Measurements from ENCODE around the gene UTS2B.

Gene UTS2B, protein sequence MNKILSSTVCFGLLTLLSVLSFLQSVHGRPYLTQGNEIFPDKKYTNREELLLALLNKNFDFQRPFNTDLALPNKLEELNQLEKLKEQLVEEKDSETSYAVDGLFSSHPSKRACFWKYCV

GRCh38 chr3:191329654-191330529 is at the start of gene UTS2B:
TSS of gene UTS2B (minus strand) at chr3:191330526. CDS start at chr3:191282189, 48,337 bp downstream.
- Histone ChIP-seq H3K27me3 (ENCODE audit: insufficient read depth, low read depth, severe bottlenecking) (no peaks in the 10 kb centered on the region), H3K9me3 (ENCODE audit: severe bottlenecking) (no peaks in the 10 kb centered on the region), H3K27ac (peak within 1 kb of the TSS; percentile 96), H3K36me3 (no peaks in the 10 kb centered on the region; the same call in 1 of the 2 replicates), H3K4me3 (ENCODE audit: low read depth, low read length) (peak within 1 kb of the TSS; percentile 58)
- DNase-seq: peak; percentile 39
- TF ChIP-seq, protein P1, sequence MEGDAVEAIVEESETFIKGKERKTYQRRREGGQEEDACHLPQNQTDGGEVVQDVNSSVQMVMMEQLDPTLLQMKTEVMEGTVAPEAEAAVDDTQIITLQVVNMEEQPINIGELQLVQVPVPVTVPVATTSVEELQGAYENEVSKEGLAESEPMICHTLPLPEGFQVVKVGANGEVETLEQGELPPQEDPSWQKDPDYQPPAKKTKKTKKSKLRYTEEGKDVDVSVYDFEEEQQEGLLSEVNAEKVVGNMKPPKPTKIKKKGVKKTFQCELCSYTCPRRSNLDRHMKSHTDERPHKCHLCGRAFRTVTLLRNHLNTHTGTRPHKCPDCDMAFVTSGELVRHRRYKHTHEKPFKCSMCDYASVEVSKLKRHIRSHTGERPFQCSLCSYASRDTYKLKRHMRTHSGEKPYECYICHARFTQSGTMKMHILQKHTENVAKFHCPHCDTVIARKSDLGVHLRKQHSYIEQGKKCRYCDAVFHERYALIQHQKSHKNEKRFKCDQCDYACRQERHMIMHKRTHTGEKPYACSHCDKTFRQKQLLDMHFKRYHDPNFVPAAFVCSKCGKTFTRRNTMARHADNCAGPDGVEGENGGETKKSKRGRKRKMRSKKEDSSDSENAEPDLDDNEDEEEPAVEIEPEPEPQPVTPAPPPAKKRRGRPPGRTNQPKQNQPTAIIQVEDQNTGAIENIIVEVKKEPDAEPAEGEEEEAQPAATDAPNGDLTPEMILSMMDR (IDR thresholded peaks at IDR 0.05; ENCODE audit: low read depth, low read length): no peak

GRCh38 chr3:191380001-191380400 is 49.7 kb upstream of the UTS2B start:
- no peak overlapping the region for H3K4me3 ChIP-seq (ENCODE audit: low read depth, low read length)
- H3K36me3 ChIP-seq: peaks cover 2% of the 10 kb centered on the region; the same call in 1 of the 2 replicates
- TF ChIP-seq, protein P1 (IDR thresholded peaks at IDR 0.05; ENCODE audit: low read depth, low read length): no peak
- H3K27ac ChIP-seq: no peak overlapping the region
- no peaks in the 10 kb centered on the region for H3K27me3 ChIP-seq (ENCODE audit: insufficient read depth, low read depth, severe bottlenecking)
- DNase-seq: no peak
- H3K9me3 ChIP-seq (ENCODE audit: severe bottlenecking): no peaks in the 10 kb centered on the region

DNA sequence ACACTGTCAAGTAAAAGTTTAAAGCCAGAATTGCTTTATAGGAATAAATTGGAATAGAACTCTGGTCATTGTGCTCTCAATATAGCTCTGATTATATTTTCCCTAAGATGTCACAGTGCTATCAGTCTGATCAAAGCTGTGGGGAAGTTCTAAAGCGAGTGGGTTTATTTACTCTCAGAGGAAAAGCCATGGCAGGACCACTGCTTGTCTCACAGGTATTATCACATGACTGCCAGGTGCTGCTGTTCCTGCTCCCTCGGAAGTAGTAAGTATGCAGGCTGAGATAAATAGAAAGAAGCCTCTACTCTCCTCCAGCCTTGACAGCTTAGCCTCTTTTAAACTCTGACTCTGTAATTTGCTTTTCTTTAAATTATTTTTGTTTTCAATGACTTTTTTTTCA is 49.1 kb upstream of the UTS2B start:
- TF ChIP-seq, protein P1 (IDR thresholded peaks at IDR 0.05; ENCODE audit: low read depth, low read length): no peak
- Histone ChIP-seq H3K36me3 (peaks cover 3% of the 10 kb centered on the region; the same call in 1 of the 2 replicates), H3K9me3 (ENCODE audit: severe bottlenecking) (no peaks in the 10 kb centered on the region), H3K4me3 (ENCODE audit: low read depth, low read length) (no peak overlapping the region), H3K27ac (no peak overlapping the region), H3K27me3 (ENCODE audit: insufficient read depth, low read depth, severe bottlenecking) (no peaks in the 10 kb centered on the region)
- DNase-seq: no peak

GRCh38 chr3:191378142-191378812 is 48.0 kb upstream of the UTS2B start:
- no peak overlapping the region for H3K27ac ChIP-seq

DNA sequence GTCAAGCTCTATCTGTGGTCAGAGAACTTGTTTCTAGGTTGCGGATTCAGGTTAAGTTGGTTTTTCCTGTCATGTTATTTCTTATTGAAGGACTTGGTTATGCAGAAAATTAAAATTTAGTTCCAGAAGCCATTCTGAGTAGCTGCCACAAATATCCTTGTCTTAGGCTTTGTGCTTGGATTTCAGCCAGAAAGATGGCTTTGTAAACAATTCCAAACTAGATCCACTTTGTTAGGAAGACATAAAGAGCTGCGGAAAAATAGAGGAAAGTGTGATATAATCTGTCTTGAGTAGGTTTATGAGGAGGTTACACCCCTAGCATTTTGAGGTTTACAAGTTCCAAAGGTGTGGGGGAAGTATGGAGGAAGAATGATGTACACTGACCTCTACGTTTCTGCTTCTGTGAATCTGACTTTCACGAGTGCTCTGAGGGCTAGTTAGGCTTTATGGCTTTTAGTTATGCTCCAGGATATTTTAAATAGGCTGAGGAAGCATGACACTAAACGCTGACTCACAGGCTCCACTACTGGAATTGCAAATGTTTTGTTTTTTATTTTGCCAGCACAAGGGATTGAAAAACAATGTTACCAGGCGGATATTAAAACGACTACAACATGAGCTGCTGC is 46.3 kb upstream of the UTS2B start:
- no peak overlapping the region for H3K4me3 ChIP-seq (ENCODE audit: low read depth, low read length)
- no peak overlapping the region for H3K27ac ChIP-seq

More at GRCh38 chr3:191378142-191378812, 48.0 kb upstream of the UTS2B start:
- peaks cover 3% of the 10 kb centered on the region; the same call in 1 of the 2 replicates for H3K36me3 ChIP-seq
- no peak overlapping the region for H3K4me3 ChIP-seq (ENCODE audit: low read depth, low read length)
- no peak for DNase-seq
- H3K9me3 ChIP-seq (ENCODE audit: severe bottlenecking): no peaks in the 10 kb centered on the region
- TF ChIP-seq, protein P1 (IDR thresholded peaks at IDR 0.05; ENCODE audit: low read depth, low read length): no peak
- no peaks in the 10 kb centered on the region for H3K27me3 ChIP-seq (ENCODE audit: insufficient read depth, low read depth, severe bottlenecking)

More for the DNA sequence above, 46.3 kb upstream of the UTS2B start:
- no peak for DNase-seq
- Histone ChIP-seq H3K27me3 (ENCODE audit: insufficient read depth, low read depth, severe bottlenecking) (no peaks in the 10 kb centered on the region), H3K9me3 (ENCODE audit: severe bottlenecking) (no peaks in the 10 kb centered on the region), H3K36me3 (peaks cover 3% of the 10 kb centered on the region; the same call in 1 of the 2 replicates)
- TF ChIP-seq, protein P1 (IDR thresholded peaks at IDR 0.05; ENCODE audit: low read depth, low read length): no peak
